NCI-H526 treated with DMSO at 0.1 percent for 48 hours (cell line): ENCODE measurements around the gene IRF7.

Experiments
- DNase-seq: peaks from one replicate; lab custom pipeline; 2025; lab: John Stamatoyannopoulos, UW

Gene IRF7

GRCh38 chr11:640021-640706 is 24.4 kb upstream of the IRF7 start:
- DNase-seq, result no peak

- no peak for DNase-seq
Measured at GRCh38 chr11:639332-639955, 23.7 kb upstream of the IRF7 start.

GRCh38 chr11:638631-639331 is 23.0 kb upstream of the IRF7 start:
- DNase-seq, result no peak

GRCh38 chr11:637593-638521 is 22.1 kb upstream of the IRF7 start:
- DNase-seq, result no peak

- DNase-seq, result no peak
Measured at GRCh38 chr11:637333-637592, 21.5 kb upstream of the IRF7 start.

DNA sequence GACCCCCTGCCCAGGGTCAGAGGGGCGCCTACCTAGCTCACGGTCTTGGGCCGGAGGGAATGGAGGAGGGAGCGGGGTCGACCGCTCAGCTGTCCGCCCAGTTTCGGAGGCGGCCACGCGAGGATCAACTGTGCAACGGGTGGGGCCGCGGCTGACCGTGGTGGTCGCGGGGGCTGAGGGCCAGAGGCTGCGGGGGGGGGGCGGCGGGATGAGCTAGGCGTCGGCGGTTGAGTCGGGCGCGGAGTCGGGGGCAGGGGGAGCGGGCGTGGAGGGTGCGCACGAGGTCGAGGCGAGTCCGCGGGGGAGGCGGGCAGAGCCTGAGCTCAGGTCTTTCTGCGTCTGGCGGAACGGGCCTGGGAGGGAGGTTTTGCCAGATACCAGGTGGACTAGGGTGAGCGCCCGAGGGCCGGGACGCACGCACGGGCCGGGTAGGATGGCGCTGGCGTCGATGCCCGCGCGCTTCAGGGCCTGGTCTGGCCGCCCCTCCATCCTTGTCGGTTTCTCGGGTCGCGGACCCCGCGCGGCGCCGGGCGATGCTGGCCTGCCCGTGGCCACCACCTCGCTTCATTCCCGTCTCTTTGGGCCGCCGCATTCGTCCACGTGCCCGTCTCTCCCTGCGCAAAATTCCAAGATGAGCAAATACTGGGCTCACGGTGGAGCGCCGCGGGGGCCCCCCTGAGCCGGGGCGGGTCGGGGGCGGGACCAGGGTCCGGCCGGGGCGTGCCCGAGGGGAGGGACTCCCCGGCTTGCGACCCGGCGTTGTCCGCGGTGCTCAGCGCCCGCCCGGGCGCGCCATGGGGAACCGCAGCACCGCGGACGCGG is 21.0 kb upstream of the IRF7 start, which contains the start of gene DRD4:
DRD4 (plus strand) TSS at position 759 of the 822 bp plus-strand sequence; CDS start at position 795, 36 bp downstream.
- DNase-seq, result no peak

GRCh38 chr11:635945-636510 is 20.3 kb upstream of the IRF7 start:
- no peak for DNase-seq

GRCh38 chr11:630871-631270 is 15.1 kb upstream of the IRF7 start:
- DNase-seq, result peak; percentile 29

GRCh38 chr11:629237-629583 is 13.5 kb upstream of the IRF7 start:
- peak; percentile 23 for DNase-seq

GRCh38 chr11:628056-628455 is 12.3 kb upstream of the IRF7 start:
- DNase-seq, result no peak

DNA sequence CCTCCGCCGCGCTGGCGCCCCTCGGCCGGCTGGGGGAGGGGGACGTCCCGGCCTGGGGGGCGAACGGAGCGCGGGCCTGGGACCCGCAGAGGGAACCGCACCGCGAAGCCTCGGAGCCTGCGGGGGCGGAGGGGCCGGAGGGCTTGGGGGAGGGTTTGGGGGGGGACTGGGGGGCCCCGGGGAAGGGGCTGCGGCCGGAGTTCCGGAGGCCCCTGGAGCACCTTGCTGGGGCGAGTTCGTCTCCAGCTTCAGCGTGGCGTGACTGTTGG is 11.5 kb upstream of the IRF7 start:
- no peak for DNase-seq

- no peak for DNase-seq
Measured at GRCh38 chr11:626475-627307, 10.9 kb upstream of the IRF7 start, which contains the start of gene SCT. TSS of gene SCT (minus strand) at chr11:627181. CDS start at chr11:627143, 38 bp downstream.

- no peak for DNase-seq
Measured at GRCh38 chr11:625636-626268, 10.0 kb upstream of the IRF7 start.

- DNase-seq, result no peak
Measured at GRCh38 chr11:624705-625635, 9.2 kb upstream of the IRF7 start, which contains the start of gene CDHR5. TSS of gene CDHR5 (minus strand) at chr11:624955. CDS start at chr11:624902, 53 bp downstream.

DNA sequence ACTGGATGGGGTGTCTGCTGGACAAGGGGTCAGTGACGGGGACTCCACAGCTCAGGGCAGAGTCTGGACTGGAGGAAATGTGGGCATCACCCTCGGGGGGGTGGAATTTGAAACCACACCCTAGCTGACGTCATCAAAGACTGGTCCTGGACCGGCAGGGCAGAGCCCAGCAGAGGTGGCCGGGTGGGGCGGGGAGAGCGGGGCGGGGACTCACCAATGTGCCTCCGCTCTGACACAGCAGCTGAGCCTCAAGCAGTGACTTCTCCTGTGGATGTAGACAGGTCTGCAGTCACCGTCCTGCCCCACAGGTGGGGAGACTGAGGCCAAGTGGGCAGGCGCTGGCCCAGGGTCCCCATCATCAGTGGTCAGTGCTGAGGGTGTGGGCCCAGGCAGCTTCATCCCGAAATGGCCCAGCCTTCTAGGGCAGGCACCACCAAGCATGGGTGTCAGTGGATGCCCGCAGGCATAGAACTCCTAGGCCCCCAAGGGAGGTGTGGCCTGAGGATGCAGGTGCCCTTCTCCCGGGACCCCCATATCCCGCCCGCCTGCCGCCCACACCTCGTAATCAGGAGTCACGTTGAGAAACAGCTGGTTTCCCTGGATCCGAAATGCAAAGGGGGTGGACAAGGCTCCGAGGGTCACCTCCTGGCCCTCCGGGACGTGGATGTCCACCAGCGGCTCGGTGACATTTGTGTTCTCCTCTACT is 8.4 kb upstream of the IRF7 start:
- no peak for DNase-seq

DNA sequence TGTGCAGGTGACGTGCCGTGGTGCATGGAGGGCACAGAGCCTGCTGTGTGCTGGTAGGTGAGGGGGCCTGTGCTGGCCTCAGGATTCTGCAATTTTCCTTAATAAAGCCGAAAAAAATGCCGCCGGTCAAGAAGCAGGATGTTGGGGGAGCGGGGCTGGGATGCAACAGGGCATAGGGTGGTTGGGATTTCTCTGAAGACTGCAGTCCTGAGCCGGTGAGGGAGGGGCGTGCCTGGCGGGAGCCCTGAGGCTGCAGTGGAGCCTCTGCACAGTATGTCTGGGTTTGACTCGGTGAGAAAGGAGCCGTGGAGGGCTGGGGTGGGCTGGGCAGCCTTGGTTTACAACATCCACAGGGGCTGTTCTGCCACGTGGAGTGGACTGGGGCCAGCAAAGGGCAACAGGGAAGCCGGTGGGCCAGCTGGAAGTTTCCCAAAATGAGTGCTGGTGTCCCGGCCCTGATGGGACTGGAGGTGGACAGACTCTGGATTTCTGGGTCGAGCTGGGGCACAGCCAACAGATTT is 7.7 kb upstream of the IRF7 start:
- no peak for DNase-seq

DNA sequence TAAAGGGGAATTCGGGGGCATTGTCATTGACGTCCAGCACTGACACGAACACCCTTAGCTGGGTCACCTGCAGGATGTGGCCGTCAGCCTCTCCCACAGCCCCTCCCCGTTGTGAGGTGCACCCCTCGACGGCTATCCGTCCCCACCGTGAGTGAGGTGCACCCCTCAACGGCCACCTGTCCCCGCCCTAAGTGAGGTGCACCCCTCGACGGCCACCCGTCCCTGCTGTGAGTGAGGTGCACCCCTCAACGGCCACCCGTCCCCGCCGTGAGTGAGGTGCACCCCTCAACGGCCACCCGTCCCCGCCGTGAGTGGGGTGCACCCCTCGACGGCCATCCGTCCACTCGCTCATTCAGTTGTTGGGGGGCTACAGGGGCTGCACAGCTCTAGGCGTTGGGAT is 6.1 kb upstream of the IRF7 start:
- no peak for DNase-seq
